ENCODE measurements around the gene PSMA3.

The PSMA3 gene

GRCh38 chr14:58274881-58275280 lies 30.2 kb downstream of the PSMA3 start:
- Histone ChIP-seq H3K27ac (ENCODE audit: low read length) (no peak overlapping the region), H3K9ac (ENCODE audit: low read length) (no peak overlapping the region), H3K36me3 (ENCODE audit: control insufficient read depth, low read depth, low read length) (peaks cover 52% of the 10 kb centered on the region), H3K27me3 (ENCODE audit: control insufficient read depth, insufficient read depth, low read length) (no peaks in the 10 kb centered on the region), H3K4me1 (ENCODE audit: control insufficient read depth, low read depth, low read length) (no peaks in the 10 kb centered on the region), H3K4me3 (ENCODE audit: low read length) (no peak overlapping the region), H3K9me3 (ENCODE audit: control insufficient read depth, low read depth, low read length) (no peaks in the 10 kb centered on the region)

GRCh38 chr14:58275527-58276190 lies 31.0 kb downstream of the PSMA3 start:
- H3K36me3 ChIP-seq (ENCODE audit: control insufficient read depth, low read depth, low read length): peaks cover 48% of the 10 kb centered on the region
- no peaks in the 10 kb centered on the region for H3K27me3 ChIP-seq (ENCODE audit: control insufficient read depth, insufficient read depth, low read length)
- H3K9ac ChIP-seq (ENCODE audit: low read length): no peak overlapping the region
- H3K4me3 ChIP-seq (ENCODE audit: low read length): no peak overlapping the region
- no peaks in the 10 kb centered on the region for H3K4me1 ChIP-seq (ENCODE audit: control insufficient read depth, low read depth, low read length)
- H3K9me3 ChIP-seq (ENCODE audit: control insufficient read depth, low read depth, low read length): no peaks in the 10 kb centered on the region
- no peak overlapping the region for H3K27ac ChIP-seq (ENCODE audit: low read length)

- Histone ChIP-seq H3K36me3 (ENCODE audit: control insufficient read depth, low read depth, low read length) (peaks cover 47% of the 10 kb centered on the region), H3K4me1 (ENCODE audit: control insufficient read depth, low read depth, low read length) (no peaks in the 10 kb centered on the region), H3K27ac (ENCODE audit: low read length) (no peak overlapping the region)
Measured at GRCh38 chr14:58276208-58276607, 31.6 kb downstream of the PSMA3 start.

GRCh38 chr14:58278177-58278576 lies 33.5 kb downstream of the PSMA3 start:
- Histone ChIP-seq H3K9ac (ENCODE audit: low read length) (no peak overlapping the region), H3K9me3 (ENCODE audit: control insufficient read depth, low read depth, low read length) (no peaks in the 10 kb centered on the region), H3K36me3 (ENCODE audit: control insufficient read depth, low read depth, low read length) (peaks cover 35% of the 10 kb centered on the region), H3K27me3 (ENCODE audit: control insufficient read depth, insufficient read depth, low read length) (no peaks in the 10 kb centered on the region), H3K27ac (ENCODE audit: low read length) (no peak overlapping the region), H3K4me1 (ENCODE audit: control insufficient read depth, low read depth, low read length) (no peaks in the 10 kb centered on the region), H3K4me3 (ENCODE audit: low read length) (no peak overlapping the region)

More at GRCh38 chr14:58276208-58276607, 31.6 kb downstream of the PSMA3 start:
- H3K9ac ChIP-seq (ENCODE audit: low read length): no peak overlapping the region
- no peaks in the 10 kb centered on the region for H3K27me3 ChIP-seq (ENCODE audit: control insufficient read depth, insufficient read depth, low read length)
- no peaks in the 10 kb centered on the region for H3K9me3 ChIP-seq (ENCODE audit: control insufficient read depth, low read depth, low read length)
- no peak overlapping the region for H3K4me3 ChIP-seq (ENCODE audit: low read length)

GRCh38 chr14:58280954-58281787 lies 36.5 kb downstream of the PSMA3 start:
- Histone ChIP-seq H3K36me3 (ENCODE audit: control insufficient read depth, low read depth, low read length) (peaks cover 56% of the 10 kb centered on the region), H3K27ac (ENCODE audit: low read length) (no peak overlapping the region), H3K27me3 (ENCODE audit: control insufficient read depth, insufficient read depth, low read length) (no peaks in the 10 kb centered on the region), H3K9ac (ENCODE audit: low read length) (no peak overlapping the region), H3K4me3 (ENCODE audit: low read length) (no peak overlapping the region), H3K4me1 (ENCODE audit: control insufficient read depth, low read depth, low read length) (no peaks in the 10 kb centered on the region), H3K9me3 (ENCODE audit: control insufficient read depth, low read depth, low read length) (no peaks in the 10 kb centered on the region)

GRCh38 chr14:58281969-58282368 lies 37.3 kb downstream of the PSMA3 start:
- Histone ChIP-seq H3K4me3 (ENCODE audit: low read length) (no peak overlapping the region), H3K9ac (ENCODE audit: low read length) (no peak overlapping the region), H3K4me1 (ENCODE audit: control insufficient read depth, low read depth, low read length) (no peaks in the 10 kb centered on the region), H3K27ac (ENCODE audit: low read length) (no peak overlapping the region), H3K36me3 (ENCODE audit: control insufficient read depth, low read depth, low read length) (peaks cover 53% of the 10 kb centered on the region), H3K27me3 (ENCODE audit: control insufficient read depth, insufficient read depth, low read length) (no peaks in the 10 kb centered on the region), H3K9me3 (ENCODE audit: control insufficient read depth, low read depth, low read length) (no peaks in the 10 kb centered on the region)

GRCh38 chr14:58282925-58283593 lies 38.4 kb downstream of the PSMA3 start:
- H3K4me1 ChIP-seq (ENCODE audit: control insufficient read depth, low read depth, low read length): no peaks in the 10 kb centered on the region
- H3K9ac ChIP-seq (ENCODE audit: low read length): no peak overlapping the region
- H3K27me3 ChIP-seq (ENCODE audit: control insufficient read depth, insufficient read depth, low read length): no peaks in the 10 kb centered on the region
- no peak overlapping the region for H3K4me3 ChIP-seq (ENCODE audit: low read length)
- H3K9me3 ChIP-seq (ENCODE audit: control insufficient read depth, low read depth, low read length): no peaks in the 10 kb centered on the region
- no peak overlapping the region for H3K27ac ChIP-seq (ENCODE audit: low read length)
- H3K36me3 ChIP-seq (ENCODE audit: control insufficient read depth, low read depth, low read length): peaks cover 56% of the 10 kb centered on the region

GRCh38 chr14:58283730-58284129 lies 39.1 kb downstream of the PSMA3 start:
- Histone ChIP-seq H3K36me3 (ENCODE audit: control insufficient read depth, low read depth, low read length) (peaks cover 57% of the 10 kb centered on the region), H3K9me3 (ENCODE audit: control insufficient read depth, low read depth, low read length) (no peaks in the 10 kb centered on the region), H3K4me1 (ENCODE audit: control insufficient read depth, low read depth, low read length) (no peaks in the 10 kb centered on the region), H3K9ac (ENCODE audit: low read length) (no peak overlapping the region), H3K27ac (ENCODE audit: low read length) (no peak overlapping the region), H3K4me3 (ENCODE audit: low read length) (no peak overlapping the region), H3K27me3 (ENCODE audit: control insufficient read depth, insufficient read depth, low read length) (no peaks in the 10 kb centered on the region)

- Histone ChIP-seq H3K27ac (ENCODE audit: low read length) (no peak overlapping the region), H3K4me3 (ENCODE audit: low read length) (no peak overlapping the region), H3K9ac (ENCODE audit: low read length) (no peak overlapping the region), H3K27me3 (ENCODE audit: control insufficient read depth, insufficient read depth, low read length) (no peaks in the 10 kb centered on the region), H3K4me1 (ENCODE audit: control insufficient read depth, low read depth, low read length) (no peaks in the 10 kb centered on the region), H3K9me3 (ENCODE audit: control insufficient read depth, low read depth, low read length) (no peaks in the 10 kb centered on the region), H3K36me3 (ENCODE audit: control insufficient read depth, low read depth, low read length) (peaks cover 70% of the 10 kb centered on the region)
Measured at GRCh38 chr14:58285132-58285531, 40.5 kb downstream of the PSMA3 start.

- no peaks in the 10 kb centered on the region for H3K9me3 ChIP-seq (ENCODE audit: control insufficient read depth, low read depth, low read length)
- H3K27me3 ChIP-seq (ENCODE audit: control insufficient read depth, insufficient read depth, low read length): no peaks in the 10 kb centered on the region
- no peak overlapping the region for H3K9ac ChIP-seq (ENCODE audit: low read length)
- no peak overlapping the region for H3K27ac ChIP-seq (ENCODE audit: low read length)
- H3K36me3 ChIP-seq (ENCODE audit: control insufficient read depth, low read depth, low read length): peaks cover 85% of the 10 kb centered on the region
- H3K4me1 ChIP-seq (ENCODE audit: control insufficient read depth, low read depth, low read length): no peaks in the 10 kb centered on the region
- no peak overlapping the region for H3K4me3 ChIP-seq (ENCODE audit: low read length)
Measured at GRCh38 chr14:58287607-58288042, 43.0 kb downstream of the PSMA3 start.

GRCh38 chr14:58288106-58288792 lies 43.6 kb downstream of the PSMA3 start:
- Histone ChIP-seq H3K4me1 (ENCODE audit: control insufficient read depth, low read depth, low read length) (no peaks in the 10 kb centered on the region), H3K27ac (ENCODE audit: low read length) (no peak overlapping the region), H3K9me3 (ENCODE audit: control insufficient read depth, low read depth, low read length) (no peaks in the 10 kb centered on the region), H3K27me3 (ENCODE audit: control insufficient read depth, insufficient read depth, low read length) (no peaks in the 10 kb centered on the region), H3K4me3 (ENCODE audit: low read length) (no peak overlapping the region), H3K9ac (ENCODE audit: low read length) (no peak overlapping the region), H3K36me3 (ENCODE audit: control insufficient read depth, low read depth, low read length) (peaks cover 83% of the 10 kb centered on the region)

All from iPS-18a (cell line).